ENCODE results near the gene NUP133. TPM values are rescaled to one million over a fixed set of nuclear protein-coding genes. Genes with fewer than 3 reads are reported as not detected.

NUP133 gene
- total and polyA plus RNA-seq, 2 donors (not counting 3 experiments of a cell fraction or from before 2014, with no cell fraction given), result 13.4 to 43.2 TPM

DNA sequence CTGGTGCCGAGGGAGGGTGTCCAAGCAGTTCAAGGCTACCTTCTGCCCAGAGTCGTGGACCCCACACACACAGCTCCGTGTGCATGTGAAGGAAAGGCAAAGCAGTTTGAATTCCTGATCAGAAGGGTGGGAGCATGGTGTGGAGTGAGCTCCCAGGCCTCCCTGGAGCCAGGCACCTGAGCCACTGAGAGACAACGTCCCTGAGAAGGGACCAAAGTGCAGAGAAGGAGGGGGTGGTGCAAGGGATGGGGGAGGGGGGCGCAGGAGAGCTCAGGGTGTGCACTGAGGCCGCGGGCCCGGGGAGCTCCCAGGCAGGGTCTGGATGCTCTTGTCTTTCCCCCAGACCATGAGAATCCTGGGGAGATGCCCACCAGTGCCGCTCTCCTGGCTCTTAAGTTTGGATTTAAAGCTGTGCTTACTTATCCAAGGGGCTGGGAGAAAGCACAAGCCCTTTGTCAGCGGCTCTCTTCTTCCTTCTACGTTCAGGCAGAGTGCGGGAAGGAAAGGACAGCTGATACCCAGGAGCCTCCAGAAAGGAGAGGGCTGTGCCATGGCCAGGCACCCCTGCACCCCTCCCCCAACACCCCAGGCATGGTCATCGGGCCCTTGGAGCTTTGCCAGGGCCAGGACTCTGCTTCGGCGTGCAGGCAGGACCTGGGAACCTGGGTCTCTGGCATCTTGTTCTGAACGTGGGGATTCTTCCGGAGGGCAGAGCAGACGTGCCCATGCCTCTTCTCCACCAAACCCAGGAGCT, 98.3 kb downstream of the NUP133 start:
- H3K9me3 ChIP-seq (replicated peaks; ENCODE audit: control insufficient read depth, insufficient read depth, low read length), result no peaks in the 10 kb centered on the region
- no peak for FAIRE-seq
- CTCF ChIA-PET, result interaction anchor here (1.1 to 2.1 kb wide), 2 partner anchors 11 to 152 kb away, joined by 3 to 6 read pairs; no protein-coding TSS in a partner anchor

More for the DNA sequence above, 98.3 kb downstream of the NUP133 start:
- Histone ChIP-seq H3K79me2 (ENCODE audit: control insufficient read depth, insufficient read depth, low read length) (no peaks in the 10 kb centered on the region), H2AFZ (ENCODE audit: low read depth, low read length) (no peak overlapping the region), H3K9me1 (replicated peaks; ENCODE audit: control insufficient read depth, extremely low read depth, insufficient read depth, low read length) (no peaks in the 10 kb centered on the region), H3K4me3 (replicated peaks in 1 of 3; ENCODE audit: insufficient read depth in 1 of 3, low read depth in 1 of 3, low read length in 3 of 3) (no peak overlapping the region), H4K20me1 (replicated peaks; ENCODE audit: control insufficient read depth, extremely low read depth, insufficient read depth, low read length) (no peaks in the 10 kb centered on the region), H3K4me2 (ENCODE audit: insufficient read depth, low read length) (no peak overlapping the region), H3K36me3 (ENCODE audit: control insufficient read depth in 2 of 2, extremely low read depth in 1 of 2, insufficient read depth in 2 of 2, low read length in 2 of 2) (no peaks in the 10 kb centered on the region), H3K4me1 (ENCODE audit: control insufficient read depth, extremely low read depth, insufficient read depth, low read length) (no peaks in the 10 kb centered on the region), H3K27me3 (ENCODE audit: control insufficient read depth in 2 of 2, insufficient read depth in 2 of 2, low read length in 2 of 2) (peaks cover 36 to 37% of the 10 kb centered on the region in 2 experiments), H3K9ac (replicated peaks; ENCODE audit: extremely low read depth, insufficient read depth, low read length) (no peak overlapping the region), H3K27ac (ENCODE audit: insufficient read depth, low read depth, low read length) (no peak overlapping the region)
- dilution Hi-C loops (cut with MboI; ENCODE audit: extremely low pct_ligation_motif_present, low sequenced_read_pairs), result no loop called here
- DNase-seq (ENCODE audit: low read depth, low spot score), result no peak
- POLR2A ChIA-PET, result no interaction called here
- no TSS peak for BruUV-seq (replicated peaks)
- intact Hi-C loops (cut with micrococcal nuclease), result no loop called here
- TF ChIP-seq, protein P1, sequence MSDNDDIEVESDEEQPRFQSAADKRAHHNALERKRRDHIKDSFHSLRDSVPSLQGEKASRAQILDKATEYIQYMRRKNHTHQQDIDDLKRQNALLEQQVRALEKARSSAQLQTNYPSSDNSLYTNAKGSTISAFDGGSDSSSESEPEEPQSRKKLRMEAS (IDR thresholded peaks at IDR 0.05; ENCODE audit: insufficient read depth, insufficient read length), result no peak
- no peak for TF ChIP-seq JUN (IDR thresholded peaks at IDR 0.05; ENCODE audit: borderline replicate concordance, insufficient read depth, insufficient read length, low read depth)
- no peak for TF ChIP-seq FOS (IDR thresholded peaks at IDR 0.05; ENCODE audit: borderline replicate concordance, insufficient read depth, low read length)
- TF ChIP-seq MYC (IDR thresholded peaks at IDR 0.05; ENCODE audit: low read depth, low read length), result no peak
- no peak for TF ChIP-seq GATA2 (IDR thresholded peaks at IDR 0.05; ENCODE audit: insufficient read depth, insufficient read length, low read depth, low read length)
- no peak for TF ChIP-seq CTCF (IDR thresholded peaks at IDR 0.05; ENCODE audit: extremely low read depth in 1 of 2, insufficient read depth in 1 of 2, low read depth in 1 of 2, low read length in 2 of 2)
- TF ChIP-seq POLR2A (IDR thresholded peaks at IDR 0.05; ENCODE audit: low read depth, low read length), result no peak
- TF ChIP-seq POLR2AphosphoS5 (IDR thresholded peaks at IDR 0.05; ENCODE audit: insufficient read depth, low read depth, low read length), result no peak
- TF ChIP-seq EZH2 (IDR thresholded peaks at IDR 0.05; ENCODE audit: borderline replicate concordance, low read depth, low read length, severe bottlenecking), result no peak

Data from endothelial cell of umbilical vein (primary cell).